ENCODE data around the gene DNMT3B.
"Not testable (repeated sequence)": the region's sequence is repeated elsewhere in the genome, so short reads cannot be mapped to it uniquely, and the experiment has no call there.

The DNMT3B gene

DNA sequence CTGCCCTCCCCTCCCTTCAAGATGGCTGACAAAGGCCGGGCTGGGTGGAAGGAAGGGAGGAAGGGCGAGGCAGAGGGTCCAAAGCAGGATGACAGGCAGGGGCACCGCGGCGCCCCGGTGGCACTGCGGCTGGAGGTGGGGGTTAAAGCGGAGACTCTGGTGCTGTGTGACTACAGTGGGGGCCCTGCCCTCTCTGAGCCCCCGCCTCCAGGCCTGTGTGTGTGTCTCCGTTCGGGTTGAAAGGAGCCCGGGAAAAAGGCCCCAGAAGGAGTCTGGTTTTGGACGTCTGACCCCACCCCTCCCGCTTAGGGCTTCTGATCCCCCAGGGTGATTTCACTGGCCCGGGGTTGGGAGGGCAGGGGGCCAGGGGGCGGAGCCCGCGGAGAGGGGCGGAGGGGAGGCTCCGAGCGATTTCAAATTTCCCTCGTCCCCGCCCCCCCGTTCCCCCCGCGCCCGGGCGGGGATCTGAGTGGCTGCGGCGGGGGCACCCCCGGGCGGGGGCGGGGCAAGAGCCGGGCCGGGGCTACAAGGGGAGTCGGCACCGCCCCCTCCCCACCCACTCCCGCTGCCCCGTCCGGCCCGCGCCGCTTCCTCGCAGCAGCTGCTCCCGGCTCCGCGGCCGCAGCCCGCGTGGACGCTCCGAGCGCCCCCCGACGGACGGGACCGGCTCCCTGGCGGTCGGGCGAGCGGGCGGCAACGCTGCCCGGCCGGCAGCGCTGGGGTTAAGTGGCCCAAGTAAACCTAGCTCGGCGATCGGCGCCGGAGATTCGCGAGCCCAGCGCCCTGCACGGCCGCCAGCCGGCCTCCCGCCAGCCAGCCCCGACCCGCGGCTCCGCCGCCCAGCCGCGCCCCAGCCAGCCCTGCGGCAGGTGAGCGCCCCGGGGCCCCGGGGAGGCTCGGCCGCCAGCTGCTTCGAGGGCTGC is at the start of gene DNMT3B:
DNMT3B (plus strand) TSS at position 555 of the 923 bp plus-strand sequence. CDS start 17,939 bp downstream, outside the sequence.
- DNase-seq (ENCODE audit: low spot score) = peak; percentile 57

DNA sequence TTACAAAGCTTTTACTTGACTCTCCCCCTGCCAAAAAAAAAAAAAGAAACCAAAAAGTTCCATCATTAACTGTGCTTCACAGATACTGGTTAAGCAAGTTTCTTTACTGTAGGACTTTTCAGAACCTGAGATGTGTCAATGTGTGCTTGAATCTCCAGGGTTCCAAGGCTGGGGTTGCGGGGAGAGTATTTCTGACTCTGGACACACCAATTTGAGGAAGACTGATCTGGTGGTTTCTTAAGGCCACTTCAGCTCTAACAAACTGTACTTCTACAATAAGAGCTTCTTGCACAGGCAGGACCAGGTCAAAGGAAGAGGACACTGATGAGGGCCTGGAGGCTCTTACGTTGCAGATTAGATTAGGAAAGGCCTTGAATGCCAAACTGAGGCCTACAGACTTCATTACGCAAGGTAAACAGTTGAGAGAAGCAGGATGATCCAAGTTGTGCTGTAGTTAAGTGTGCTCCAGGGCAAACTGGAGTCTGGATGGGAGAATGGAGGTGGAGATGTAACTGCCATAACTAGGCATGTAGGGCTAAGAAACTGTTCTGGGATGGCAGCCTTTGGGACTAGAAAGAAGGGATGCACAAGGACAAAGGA is 43.3 kb upstream of the DNMT3B start:
- no peak for DNase-seq (ENCODE audit: low spot score)

DNA sequence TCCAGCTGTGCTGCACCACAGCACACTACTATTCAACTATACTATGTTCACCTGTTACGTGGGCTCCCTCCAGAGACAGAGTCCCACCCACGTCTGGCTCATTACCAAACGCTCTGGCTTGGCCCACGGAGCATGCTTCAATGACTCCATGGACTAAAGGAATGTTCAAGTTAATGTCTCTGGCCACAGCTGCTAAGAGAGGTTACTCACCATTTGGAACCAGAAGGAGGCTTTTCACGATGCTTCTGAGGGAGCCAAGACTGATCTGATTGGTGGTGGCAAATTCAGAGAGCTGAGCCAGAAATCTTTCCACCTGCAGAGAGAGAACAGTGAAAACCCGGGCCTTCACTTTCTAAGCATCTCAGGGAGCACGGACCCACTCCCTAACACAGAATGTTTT is 34.5 kb upstream of the DNMT3B start:
- no peak for DNase-seq (ENCODE audit: low spot score)

DNA sequence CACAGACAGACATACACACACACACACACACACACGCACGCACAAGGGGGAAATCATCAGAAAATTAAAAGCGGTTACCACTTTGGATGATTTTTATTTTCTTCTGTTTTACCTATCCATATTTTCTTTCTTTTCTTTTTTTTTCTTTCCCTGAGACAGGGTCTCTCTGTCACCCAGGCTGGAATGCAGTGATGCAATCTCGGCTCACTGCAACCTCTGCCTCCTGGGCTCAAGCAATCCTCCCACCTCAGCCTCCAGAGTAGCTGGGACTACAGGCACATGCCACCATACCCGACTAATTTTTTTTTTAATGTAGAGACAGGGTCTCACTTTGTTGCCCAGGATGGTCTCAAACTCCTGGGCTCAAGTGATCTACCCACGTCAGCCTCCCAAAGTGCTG is 33.8 kb upstream of the DNMT3B start:
- not testable (repeated sequence) for DNase-seq (ENCODE audit: low spot score)

DNA sequence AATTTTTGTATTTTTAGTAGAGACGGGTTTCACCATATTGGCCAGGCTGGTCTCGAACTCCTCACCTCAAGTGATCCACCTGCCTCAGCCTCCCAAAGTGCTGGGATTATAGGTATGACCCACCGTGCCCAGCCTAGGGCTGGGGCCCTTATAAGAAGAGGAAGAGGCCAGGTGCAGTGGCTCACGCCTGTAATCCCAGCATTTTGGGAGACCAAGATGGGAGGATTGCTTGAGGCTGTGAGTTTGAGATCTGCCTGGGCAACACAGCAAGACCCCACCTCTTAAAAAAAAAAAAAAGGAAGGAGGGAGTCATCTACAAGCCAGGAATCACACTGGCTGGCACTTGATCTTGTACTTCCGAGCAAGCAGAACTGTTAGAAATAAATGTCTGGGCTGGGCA is 32.9 kb upstream of the DNMT3B start:
- not testable (repeated sequence) for DNase-seq (ENCODE audit: low spot score)

DNA sequence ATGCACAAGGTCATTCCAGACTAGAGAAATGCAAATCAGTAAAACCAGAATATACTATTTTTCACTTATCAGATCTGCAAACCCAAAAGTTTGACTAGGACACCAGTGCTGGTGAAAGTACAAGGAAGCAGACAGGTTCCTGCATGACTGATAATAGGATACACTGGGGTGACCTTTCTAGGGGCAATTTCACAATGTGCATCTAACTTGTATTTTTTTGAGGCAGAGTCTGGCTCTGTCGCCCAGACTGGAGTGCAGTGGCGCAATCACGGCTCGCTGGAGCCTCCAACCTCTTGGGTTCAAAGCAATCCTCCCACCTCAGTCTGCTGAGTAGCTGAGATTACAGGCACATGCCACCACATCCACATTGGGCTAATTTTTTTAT is 30.3 kb upstream of the DNMT3B start:
- no peak for DNase-seq (ENCODE audit: low spot score)

DNA sequence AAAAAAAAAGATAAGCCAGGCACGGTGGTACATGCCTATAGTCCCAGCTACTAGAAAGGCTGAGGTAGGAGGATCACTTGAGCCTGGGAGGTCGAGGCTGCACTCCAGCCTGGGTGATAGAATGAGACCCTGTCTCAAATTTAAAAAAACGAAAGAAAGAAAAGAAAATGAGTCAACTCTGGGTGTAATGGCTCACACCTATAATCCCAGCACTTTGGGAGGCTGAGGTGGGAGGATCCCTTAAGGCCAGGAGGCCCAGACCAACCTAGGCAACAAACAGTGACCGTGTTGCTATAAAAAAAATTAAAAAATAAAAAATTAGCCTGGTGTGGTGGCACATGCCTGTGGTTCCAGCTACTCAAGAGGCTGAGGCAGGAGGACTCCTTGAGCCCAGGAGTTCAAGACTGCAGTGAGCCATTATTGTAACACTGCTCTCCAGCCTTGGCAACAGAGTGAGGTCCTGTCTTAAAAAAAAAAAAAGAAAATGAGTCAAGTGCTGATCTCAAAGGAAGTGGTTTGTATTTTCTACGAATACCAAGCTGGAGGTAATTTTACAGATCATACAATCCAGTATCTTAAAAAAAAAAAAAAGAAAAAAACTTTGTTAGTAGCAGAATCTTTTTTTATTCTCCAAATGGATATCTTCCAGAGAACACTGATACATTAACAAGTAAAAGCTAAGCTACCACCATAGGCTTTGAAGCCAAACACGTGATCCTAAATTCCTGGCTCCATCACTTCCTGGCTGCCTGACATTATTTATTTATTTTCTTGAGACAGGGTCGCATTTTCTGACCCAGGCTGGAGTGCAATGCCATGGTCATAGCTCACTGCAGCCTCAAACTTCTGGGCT is 24.6 kb upstream of the DNMT3B start:
- DNase-seq (ENCODE audit: low spot score) = peak; percentile 63

DNA sequence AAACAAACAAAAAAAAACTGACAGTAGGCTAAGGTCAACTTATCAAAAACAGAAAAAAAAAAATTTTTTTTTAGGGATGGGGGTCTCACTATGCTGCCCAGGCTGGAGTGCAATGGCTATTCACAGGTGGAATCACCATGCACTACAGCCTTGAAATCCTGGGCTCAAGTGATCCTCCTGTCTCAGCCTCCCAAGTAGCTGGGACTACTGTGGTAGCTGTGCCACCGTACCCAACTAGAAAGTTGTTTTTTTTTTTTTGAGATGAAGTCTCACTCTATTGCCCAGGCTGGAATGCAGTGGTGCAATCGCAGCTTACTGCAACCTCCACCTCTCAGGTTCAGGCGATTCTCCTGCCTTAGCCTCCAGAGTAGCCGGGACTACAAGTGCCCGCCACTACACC is 21.0 kb upstream of the DNMT3B start:
- DNase-seq (ENCODE audit: low spot score) = no peak

DNA sequence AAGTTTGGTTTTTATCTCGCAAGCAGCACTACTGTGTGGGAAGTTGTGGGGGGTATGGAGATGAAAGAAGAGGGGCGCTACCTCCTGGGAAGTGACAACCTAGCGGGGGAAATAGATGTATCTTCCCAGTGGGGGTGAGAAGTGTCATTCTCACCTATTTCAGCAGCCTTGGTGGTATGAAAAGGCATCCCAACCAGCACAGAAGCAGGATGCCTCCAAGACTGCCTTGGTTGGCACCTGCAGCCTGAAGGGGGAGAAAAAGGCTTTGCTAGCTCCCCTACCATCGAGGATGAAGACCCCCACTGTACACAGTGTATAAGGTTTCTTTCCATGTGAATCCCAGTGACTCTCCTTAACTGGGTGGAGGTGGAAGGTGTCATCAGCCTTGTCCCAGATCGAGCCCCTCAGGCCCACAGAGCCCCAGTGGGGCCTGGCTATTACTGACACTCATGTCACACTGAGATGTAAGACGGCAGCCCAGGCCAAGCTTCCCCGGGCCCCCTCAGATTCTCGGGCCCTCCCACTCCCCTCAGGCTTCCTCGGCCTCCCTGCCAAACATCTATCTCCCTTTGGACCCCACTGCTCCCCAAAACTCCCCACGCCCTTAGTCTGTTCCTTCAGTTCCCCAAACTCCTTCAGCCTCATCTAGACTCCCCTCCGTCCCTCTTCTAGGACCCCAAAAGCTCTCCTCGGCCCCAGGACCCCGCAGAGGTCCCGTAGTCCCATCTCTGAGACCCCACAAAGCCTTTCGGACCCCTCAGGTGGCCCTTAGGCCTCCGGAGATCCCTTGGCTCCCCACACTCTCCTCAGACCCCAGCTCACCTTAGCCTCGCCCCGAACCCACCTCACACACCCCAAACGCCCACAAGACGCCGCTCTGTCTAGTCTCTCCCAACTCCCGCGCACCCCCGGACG is 19.6 kb upstream of the DNMT3B start:
- no peak for DNase-seq (ENCODE audit: low spot score)

DNA sequence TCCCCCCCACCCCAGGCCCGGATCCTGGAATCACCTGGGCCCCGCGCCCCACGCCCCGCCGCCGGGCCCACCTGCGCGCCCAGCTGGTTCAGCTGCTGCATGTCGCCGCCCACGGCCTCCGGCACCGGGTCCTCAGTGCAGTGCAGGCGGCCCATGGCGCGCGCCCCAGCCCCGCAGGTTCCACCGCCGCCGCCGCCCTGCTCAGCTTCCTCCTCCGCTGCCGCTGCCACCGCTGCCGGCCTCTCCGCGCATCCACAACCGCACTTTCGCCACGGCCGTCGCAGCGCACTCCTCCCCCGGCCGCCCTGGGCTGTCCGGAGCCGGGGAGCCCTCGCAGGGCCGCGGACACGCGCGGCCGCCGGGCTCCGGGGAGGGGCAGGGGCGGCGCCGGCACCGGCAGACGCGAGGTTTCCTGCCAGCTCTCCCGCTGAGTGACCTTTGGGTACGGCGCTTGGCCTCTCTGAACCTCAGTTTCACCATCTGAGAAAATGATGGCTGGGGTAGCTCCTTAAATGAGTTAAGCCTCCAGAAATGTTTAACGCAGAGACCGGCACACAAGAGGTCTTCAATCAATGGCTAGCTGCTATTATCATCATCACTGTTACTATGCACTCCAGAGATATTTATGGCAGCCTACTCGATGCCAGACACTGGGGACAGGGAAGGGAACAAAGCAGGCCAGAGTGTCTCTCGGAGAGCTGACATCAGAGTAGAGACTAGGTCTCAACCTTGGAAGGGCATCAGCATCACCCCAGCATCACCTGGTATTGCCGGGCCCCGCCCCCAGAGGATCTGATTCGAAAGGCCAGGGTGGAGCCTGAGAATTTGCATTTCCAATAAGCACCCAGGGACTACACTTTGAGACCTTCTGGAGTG is 18.7 kb upstream of the DNMT3B start, which contains the start of gene COMMD7:
COMMD7 (minus strand) TSS at position 231 of the 876 bp plus-strand sequence; CDS start at position 155, 76 bp downstream.
- DNase-seq (ENCODE audit: low spot score) = no peak

DNA sequence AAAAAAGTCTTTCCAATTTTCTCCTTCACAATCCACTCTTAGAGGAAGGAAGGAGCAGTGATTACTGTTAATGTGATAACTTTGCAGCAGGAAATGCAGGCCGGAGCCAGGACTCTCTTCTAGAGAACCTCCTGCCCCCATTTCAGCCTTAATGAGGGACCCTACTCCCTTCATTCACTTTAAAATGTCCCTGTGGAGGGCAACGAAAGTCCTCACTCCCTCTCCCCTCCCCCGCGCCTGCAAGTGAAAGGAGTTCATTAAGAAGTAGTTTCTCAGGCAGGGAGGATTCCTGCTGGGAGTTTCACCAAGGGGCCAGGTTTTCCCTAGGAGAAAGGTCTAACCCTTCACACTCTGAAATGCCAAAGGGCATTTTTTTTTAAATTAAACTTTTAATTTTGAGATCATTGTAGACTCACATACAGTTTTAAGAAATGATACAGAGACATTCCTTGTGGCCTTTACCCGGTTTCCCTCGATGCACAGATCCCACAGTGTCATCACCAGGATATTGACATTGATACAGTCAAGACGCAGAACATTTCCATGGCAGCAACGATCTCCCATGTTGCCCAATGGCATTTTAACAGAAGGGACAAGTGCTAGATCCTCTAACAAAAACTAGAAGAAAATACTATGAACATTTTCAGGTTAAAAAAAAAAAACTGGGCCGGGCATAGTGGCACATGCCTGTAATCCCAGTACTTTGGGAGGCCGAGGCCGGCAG is 12.1 kb upstream of the DNMT3B start:
- no peak for DNase-seq (ENCODE audit: low spot score)

DNA sequence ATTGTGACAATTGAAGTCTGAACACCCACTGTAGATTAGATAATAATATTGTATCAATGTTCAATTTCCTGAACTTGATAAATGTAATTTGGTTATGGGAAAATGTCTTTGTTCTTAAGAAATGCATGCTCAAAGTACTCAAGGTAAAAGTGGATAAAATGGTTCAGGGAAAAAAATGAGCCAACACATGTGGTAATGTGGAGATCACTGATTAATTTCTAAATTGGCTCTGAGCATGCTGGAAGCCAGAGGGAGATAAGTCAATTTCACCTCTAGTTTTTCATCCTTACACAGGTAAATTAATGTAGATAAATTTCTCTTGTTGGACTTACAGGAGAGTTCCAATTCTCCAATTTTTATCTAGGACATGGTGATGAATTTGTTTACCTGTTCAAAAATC is 10.9 kb upstream of the DNMT3B start:
- no peak for DNase-seq (ENCODE audit: low spot score)

DNA sequence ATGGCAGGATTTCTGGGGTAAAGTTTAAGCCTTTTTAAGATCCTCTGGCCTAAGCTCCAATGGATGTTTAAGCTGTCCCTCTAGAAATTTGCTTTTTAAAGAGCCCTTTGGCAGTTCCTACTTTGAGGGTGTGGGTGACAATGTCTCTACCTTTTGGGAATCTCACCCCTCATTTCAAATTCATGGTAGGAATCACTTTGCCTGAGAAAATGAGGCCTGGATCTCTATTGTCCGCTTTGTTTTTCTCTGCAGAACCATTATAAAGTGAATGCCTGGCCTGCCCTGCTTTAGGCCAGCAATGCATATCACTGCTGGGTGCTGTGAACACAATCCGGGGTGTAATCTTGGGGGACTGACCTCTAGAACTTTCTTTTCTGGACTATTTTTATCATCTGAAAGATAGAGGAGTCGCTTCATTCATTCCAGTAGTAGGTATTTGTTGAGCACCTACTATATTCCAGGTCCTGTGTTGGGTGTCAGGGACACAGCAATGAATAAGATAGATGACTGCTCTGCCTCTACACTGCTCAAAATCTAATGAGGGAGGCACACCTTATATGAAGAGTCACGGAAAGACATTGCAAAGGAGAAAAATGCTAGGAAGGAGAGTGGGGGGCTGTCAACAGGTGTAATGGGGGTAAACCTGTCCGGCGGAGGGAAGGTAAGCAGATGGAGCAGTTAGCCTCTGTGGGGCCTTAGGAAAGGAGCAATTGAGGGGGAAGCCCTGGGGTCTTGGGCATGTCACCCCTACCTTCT is 10.3 kb upstream of the DNMT3B start:
- DNase-seq (ENCODE audit: low spot score) = no peak

DNA sequence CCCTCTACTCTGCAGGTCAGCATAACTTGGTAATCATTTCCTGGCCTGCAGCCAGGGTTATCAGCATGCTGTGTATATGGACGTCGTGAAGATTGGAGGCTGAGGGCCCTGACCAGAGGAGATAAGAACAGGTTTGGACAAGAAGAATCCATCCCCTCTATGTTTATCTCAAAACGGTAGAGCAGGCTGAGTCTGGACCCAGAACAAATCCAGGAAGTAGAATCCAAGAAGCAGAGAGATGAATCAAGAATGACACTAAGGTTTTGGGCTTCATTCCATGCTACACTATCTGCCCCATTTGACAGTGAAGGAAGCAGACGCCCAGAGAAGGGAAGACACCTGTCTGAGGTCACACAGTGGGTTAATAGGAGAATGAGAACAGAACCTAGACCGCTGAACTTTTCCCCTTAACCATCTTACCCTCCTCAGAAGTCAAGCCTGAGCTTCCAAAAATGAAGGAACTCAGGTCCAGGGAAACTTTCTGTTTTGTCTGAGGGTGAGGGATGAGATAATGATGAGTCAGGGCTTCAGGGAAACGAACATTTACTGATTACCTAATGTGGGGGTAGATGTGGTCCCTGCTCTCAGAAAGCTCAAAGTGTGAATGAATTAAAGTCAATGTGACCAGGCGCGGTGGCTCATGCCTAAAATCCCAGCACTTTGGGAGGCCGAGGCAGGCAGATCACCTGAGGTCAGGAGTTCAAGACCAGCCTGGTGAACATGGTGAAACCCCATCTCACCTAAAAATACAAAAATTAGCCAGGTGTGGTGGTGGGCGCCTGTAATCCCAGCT is 9.5 kb upstream of the DNMT3B start:
- DNase-seq (ENCODE audit: low spot score) = no peak

DNA sequence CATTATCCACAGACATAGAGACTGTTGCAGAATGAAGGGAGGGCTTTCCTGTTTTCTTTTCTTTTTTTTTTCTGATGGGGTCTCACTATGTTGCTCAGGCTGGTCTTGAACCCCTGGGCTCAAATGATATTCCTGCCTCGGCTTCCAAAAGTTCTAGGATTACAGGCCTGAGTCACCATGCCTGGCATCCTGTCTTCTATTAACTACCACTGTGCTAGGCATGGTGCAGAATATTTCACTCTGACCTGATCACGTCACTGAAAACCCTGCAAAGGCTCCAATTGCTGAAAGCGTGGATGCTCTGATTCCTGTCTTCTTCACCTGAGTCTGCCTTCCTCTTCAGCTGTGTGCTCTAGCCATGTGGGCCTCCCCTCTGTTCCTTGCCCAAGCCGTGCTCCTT is 8.5 kb upstream of the DNMT3B start:
- no peak for DNase-seq (ENCODE audit: low spot score)

DNA sequence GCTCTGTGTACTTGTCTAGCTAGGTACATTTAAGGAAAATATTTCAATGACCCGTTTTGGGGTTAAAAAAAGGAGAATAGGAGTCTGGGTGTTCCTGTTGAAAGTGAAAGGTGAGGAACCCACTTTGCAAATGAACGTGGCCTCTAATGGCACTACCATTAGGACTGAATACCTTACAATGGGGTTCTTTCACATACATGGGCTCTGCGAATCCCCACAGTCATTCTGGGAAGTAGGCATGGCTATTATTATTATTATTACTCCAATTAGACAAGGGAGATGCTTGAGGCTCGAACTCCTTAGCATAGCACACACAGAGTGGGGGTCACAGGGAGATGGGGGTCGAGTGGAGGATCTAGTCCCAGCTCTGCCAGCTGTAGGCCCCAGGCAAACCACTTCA is 6.0 kb upstream of the DNMT3B start:
- no peak for DNase-seq (ENCODE audit: low spot score)

DNA sequence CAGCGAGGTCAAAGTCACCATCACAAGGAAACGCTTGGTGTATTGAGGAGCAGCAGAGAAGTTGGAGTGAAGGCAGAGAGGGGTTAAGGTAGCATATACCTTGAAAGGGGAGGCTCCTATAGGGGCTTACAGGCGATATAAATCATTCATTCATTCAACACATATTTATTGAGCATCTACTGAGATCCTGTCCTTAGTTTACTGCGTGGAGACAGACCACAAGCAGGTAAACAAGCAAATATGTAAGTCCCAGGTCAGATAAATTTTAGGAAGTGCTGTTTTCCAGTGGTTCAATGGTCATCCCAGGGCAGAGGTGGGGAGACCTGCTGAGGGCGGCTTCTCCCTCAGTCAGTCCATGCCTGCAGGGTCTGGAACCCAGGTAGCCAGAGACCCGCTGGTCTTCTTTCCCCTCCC is 761 bp upstream of the DNMT3B start:
- no peak for DNase-seq (ENCODE audit: low spot score)

DNA sequence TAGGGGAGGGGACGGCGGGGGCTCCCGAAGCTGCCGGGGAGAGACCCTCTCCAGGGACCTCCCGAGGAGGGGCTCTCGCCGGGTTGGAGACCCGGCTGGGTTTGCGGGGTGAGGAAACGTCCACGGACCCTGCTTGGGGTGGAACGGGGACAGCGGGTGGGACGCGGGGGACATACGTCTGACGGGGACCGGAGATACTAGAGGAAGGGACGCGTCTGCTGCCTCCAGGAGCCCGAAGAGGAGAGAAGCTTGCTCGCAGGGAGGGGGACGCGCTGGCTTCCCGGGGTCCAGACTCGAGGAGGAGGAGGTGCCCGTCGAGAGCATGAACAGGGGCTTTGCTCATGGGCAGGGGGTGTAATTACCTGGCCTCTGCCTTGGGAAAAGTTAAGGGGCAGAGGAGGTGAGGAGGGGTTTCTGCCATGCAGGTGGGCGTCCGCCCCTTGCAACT is 593 bp downstream of the DNMT3B start:
- DNase-seq (ENCODE audit: low spot score) = no peak

Measured in kidney capillary endothelial cell (primary cell).